Endodermal cell (in vitro differentiated cells): ENCODE results near the gene H2AZ2. TPM values are rescaled to one million over a fixed set of nuclear protein-coding genes. Genes with fewer than 3 reads are reported as not detected.

Source experiments
- DNase-seq: peaks from one replicate; pipeline ENCODE4 v3.0.0-alpha.2; 2017
- H3K27ac ChIP-seq: 2 replicates; pipeline ENCODE4 v1.5.1; 2013; ENCODE audit warnings: mild to moderate bottlenecking, low read depth, low read length, moderate library complexity
- H3K27me3 ChIP-seq: 2 replicates; pipeline ENCODE4 v1.6.1; 2013; ENCODE audit warnings: mild to moderate bottlenecking, low read length, moderate library complexity; ENCODE audit not compliant: insufficient read depth, control insufficient read depth, poor library complexity, severe bottlenecking
- H3K36me3 ChIP-seq: 2 replicates; pipeline ENCODE4 v1.7.0; 2013; ENCODE audit warnings: mild to moderate bottlenecking, low read length, moderate library complexity; ENCODE audit not compliant: control insufficient read depth, insufficient read depth
- H3K4me1 ChIP-seq: one replicate; pipeline ENCODE4 v1.7.0; 2013; ENCODE audit warnings: low read length; ENCODE audit not compliant: control insufficient read depth, insufficient read depth
- H3K4me3 ChIP-seq: 2 replicates; pipeline ENCODE4 v1.5.1; 2013; ENCODE audit warnings: mild to moderate bottlenecking, low read length, moderate library complexity
- H3K9ac ChIP-seq: 2 replicates; pipeline ENCODE4 v1.6.1; 2013; ENCODE audit warnings: mild to moderate bottlenecking, low read length, moderate library complexity; ENCODE audit not compliant: poor library complexity, severe bottlenecking; ENCODE audit errors: extremely low read depth
- H3K9me3 ChIP-seq: 2 replicates; pipeline ENCODE4 v1.6.1; 2013; ENCODE audit warnings: mild to moderate bottlenecking, low read length, moderate library complexity; ENCODE audit not compliant: control insufficient read depth
- H3K27ac Mint-ChIP-seq: 2 replicates; pipeline ENCODE4 v1.8.0; 2020; ENCODE audit warnings: mixed read lengths
- H3K27me3 Mint-ChIP-seq: 2 replicates; pipeline ENCODE4 v1.8.0; 2021; ENCODE audit warnings: mild to moderate bottlenecking, mixed read lengths; ENCODE audit not compliant: insufficient read depth
- H3K36me3 Mint-ChIP-seq: 2 replicates; pipeline ENCODE4 v1.8.0; 2020; ENCODE audit warnings: low read depth, mixed read lengths
- H3K4me1 Mint-ChIP-seq: 2 replicates; pipeline ENCODE4 v1.8.0; 2020; ENCODE audit warnings: mixed read lengths
- H3K4me3 Mint-ChIP-seq: 2 replicates; pipeline ENCODE4 v1.8.0; 2020; ENCODE audit warnings: mild to moderate bottlenecking, moderate library complexity, mixed read lengths
- H3K9me3 Mint-ChIP-seq: 2 replicates; pipeline ENCODE4 v1.8.0; 2020; ENCODE audit warnings: mild to moderate bottlenecking, mixed read lengths
- WGBS, 2 experiments: methylation state at CpG; one replicate each; pipeline versions ENCODE4 v1.1.5 to v1.1.7; 2013; ENCODE audit warnings: missing lambda C conversion rate in 2 of 2, mixed read lengths in 1 of 2; ENCODE audit not compliant: insufficient coverage in 1 of 2, insufficient read length in 1 of 2; 5-methylcytosine and 5-hydroxymethylcytosine counted together
- total RNA-seq, 2 donors: library from RNA; stranded (reverse); fragmentation: NEBNext Ultra II Directional in 1 of 2; extraction: Animal tissue kit (Norgen Biotek cat#: 25700) in 1 of 2; gene quantifications; 2 replicates in 1 of 2; 3 replicates in 1 of 2; pipeline ENCODE4 v1.2.1, GENCODE V29; 2021
- TF ChIP-seq, protein P1 (sequence below): fragments of 200-600 bp; sonication (generic); conservative IDR thresholded peaks from 2 replicates; pipeline ENCODE4 v1.5.0; 2021; ENCODE audit warnings: antibody characterized with exemption, mild to moderate bottlenecking

The H2AZ2 gene
- total RNA-seq, 2 donors from 2014 or later = 179 to 201 TPM

DNA sequence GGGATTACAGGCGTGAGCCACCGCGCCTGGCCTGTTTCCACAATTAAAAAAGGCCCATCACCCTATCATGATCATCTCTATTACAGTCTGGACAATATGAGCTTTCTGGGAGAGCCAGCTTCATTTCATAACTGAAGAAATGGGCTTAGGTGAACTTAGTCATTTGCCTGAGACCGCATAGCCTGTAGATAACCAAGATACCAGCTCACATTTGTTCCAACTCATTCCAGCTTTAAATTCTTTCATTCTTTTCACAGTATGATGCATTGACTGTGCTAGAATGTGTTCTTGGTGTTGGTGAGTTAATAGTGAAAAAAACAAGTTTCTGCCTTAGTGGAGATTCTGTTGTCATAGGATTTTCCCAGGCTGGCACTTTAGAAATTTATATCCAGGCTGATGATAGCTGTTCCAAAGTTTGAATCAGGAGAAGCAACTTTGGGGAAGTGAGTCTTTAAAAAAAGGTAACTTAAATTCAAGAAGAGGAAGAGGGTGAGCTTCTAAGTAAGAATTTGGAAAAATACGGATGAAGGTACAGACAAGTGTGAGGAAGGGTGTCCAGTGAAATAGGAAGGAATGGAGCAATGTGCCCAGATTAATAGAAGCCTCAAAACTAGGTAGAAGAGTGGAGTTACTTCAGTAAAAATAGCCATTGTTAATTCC, 2.1 kb upstream of the H2AZ2 start:
- Histone ChIP-seq H3K9me3 (no peaks in the 10 kb centered on the region), H3K27ac (no peak overlapping the region), H3K4me3 (no peak overlapping the region), H3K4me1 (no peaks in the 10 kb centered on the region), H3K36me3 (no peaks in the 10 kb centered on the region), H3K9ac (no peak overlapping the region), H3K27me3 (no peaks in the 10 kb centered on the region)
- Mint-ChIP-seq H3K27ac (no peak overlapping the region), H3K36me3 (no peaks in the 10 kb centered on the region), H3K4me3 (peak overlapping the region; percentile 90), H3K9me3 (no peaks in the 10 kb centered on the region), H3K4me1 (peaks cover 5% of the 10 kb centered on the region), H3K27me3 (no peaks in the 10 kb centered on the region)
- TF ChIP-seq, protein P1, sequence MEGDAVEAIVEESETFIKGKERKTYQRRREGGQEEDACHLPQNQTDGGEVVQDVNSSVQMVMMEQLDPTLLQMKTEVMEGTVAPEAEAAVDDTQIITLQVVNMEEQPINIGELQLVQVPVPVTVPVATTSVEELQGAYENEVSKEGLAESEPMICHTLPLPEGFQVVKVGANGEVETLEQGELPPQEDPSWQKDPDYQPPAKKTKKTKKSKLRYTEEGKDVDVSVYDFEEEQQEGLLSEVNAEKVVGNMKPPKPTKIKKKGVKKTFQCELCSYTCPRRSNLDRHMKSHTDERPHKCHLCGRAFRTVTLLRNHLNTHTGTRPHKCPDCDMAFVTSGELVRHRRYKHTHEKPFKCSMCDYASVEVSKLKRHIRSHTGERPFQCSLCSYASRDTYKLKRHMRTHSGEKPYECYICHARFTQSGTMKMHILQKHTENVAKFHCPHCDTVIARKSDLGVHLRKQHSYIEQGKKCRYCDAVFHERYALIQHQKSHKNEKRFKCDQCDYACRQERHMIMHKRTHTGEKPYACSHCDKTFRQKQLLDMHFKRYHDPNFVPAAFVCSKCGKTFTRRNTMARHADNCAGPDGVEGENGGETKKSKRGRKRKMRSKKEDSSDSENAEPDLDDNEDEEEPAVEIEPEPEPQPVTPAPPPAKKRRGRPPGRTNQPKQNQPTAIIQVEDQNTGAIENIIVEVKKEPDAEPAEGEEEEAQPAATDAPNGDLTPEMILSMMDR = no peak
- WGBS, 2 experiments = 75 to 100% methylated on average over 2 to 5 of the region's 5 CpGs
- DNase-seq = no peak

DNA sequence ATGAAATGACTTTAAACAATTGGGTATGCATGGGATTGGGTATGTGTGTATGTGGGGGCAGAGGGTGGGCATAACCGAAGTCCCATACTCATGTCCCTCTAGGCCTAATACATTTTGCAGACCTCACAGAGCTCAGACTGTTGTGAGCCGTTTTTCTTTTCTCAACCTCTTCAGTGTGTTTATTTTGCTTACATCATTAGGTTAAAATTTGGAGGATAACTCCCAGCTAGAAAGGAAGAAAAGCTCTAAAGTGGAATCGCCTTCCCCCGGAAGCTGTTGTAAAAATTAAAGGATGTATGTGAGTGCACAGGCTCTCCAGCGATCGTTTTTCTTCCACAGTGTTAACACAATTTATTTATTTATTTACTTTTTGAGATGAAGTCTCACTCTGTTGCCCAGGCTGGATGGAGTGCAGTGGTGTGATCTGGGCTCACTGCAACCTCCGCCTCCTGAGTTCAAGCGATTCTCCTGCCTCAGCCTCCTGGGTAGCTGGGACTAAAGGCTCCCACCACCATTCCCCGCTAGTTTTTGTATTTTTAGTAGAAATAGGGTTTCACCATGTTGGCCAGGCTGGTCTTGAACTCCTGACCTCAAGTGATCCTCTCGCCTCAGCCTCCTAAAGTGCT, 1.5 kb upstream of the H2AZ2 start:
- H3K9me3 Mint-ChIP-seq = no peaks in the 10 kb centered on the region
- TF ChIP-seq, protein P1 = no peak
- no peaks in the 10 kb centered on the region for H3K36me3 Mint-ChIP-seq
- peaks cover 5% of the 10 kb centered on the region for H3K4me1 Mint-ChIP-seq
- Histone ChIP-seq H3K4me3 (peak overlapping the region; percentile 96), H3K9ac (peak overlapping the region; percentile 97), H3K4me1 (no peaks in the 10 kb centered on the region), H3K27me3 (no peaks in the 10 kb centered on the region), H3K27ac (no peak overlapping the region), H3K36me3 (peaks cover 4% of the 10 kb centered on the region), H3K9me3 (no peaks in the 10 kb centered on the region)
- DNase-seq = no peak
- 86 to 96% methylated on average over 4 to 10 of the region's 10 CpGs for WGBS, 2 experiments
- H3K27ac Mint-ChIP-seq = peak overlapping the region; percentile 99
- H3K4me3 Mint-ChIP-seq = peak overlapping the region; percentile 90
- H3K27me3 Mint-ChIP-seq = no peaks in the 10 kb centered on the region

- Histone ChIP-seq H3K27me3 (no peaks in the 10 kb centered on the region), H3K9me3 (no peaks in the 10 kb centered on the region), H3K36me3 (peaks cover 5% of the 10 kb centered on the region), H3K4me3 (peak overlapping the region; percentile 100), H3K4me1 (no peaks in the 10 kb centered on the region), H3K27ac (peak overlapping the region; percentile 98), H3K9ac (peak overlapping the region; percentile 89)
- Mint-ChIP-seq H3K4me3 (peak overlapping the region; percentile 90), H3K27me3 (no peaks in the 10 kb centered on the region), H3K27ac (peak overlapping the region; percentile 99), H3K36me3 (peaks cover 4% of the 10 kb centered on the region), H3K4me1 (peaks cover 5% of the 10 kb centered on the region), H3K9me3 (no peaks in the 10 kb centered on the region)
- DNase-seq = peak; percentile 93
- TF ChIP-seq, protein P1 = peak; percentile 97
- 0% methylated on average over 8 to 36 of the region's 36 CpGs for WGBS, 2 experiments
Measured at GRCh38 chr7:44847509-44847919, 373 bp downstream of the H2AZ2 start.
